GM15510 (cell line): ENCODE measurements around the gene SLC2A2.

Experiments
- POLR2A ChIP-seq: IDR thresholded peaks from 3 replicates; pipeline ENCODE4 v1.6.1; 2011; ENCODE audit warnings: borderline replicate concordance; ENCODE audit not compliant: insufficient read length; ENCODE audit errors: extremely low read depth

Gene SLC2A2

GRCh38 chr3:171011109-171011872 lies 15.2 kb downstream of the SLC2A2 start:
- TF ChIP-seq POLR2A, result no peak

- TF ChIP-seq POLR2A, result no peak
Measured at GRCh38 chr3:171007316-171007715, 19.2 kb downstream of the SLC2A2 start.

GRCh38 chr3:171005648-171006047 lies 20.9 kb downstream of the SLC2A2 start:
- TF ChIP-seq POLR2A, result no peak

GRCh38 chr3:171001957-171002694 lies 24.4 kb downstream of the SLC2A2 start:
- TF ChIP-seq POLR2A, result no peak

GRCh38 chr3:171001250-171001893 lies 25.1 kb downstream of the SLC2A2 start:
- no peak for TF ChIP-seq POLR2A

- TF ChIP-seq POLR2A, result no peak
Measured at GRCh38 chr3:171000281-171000680, 26.2 kb downstream of the SLC2A2 start.

GRCh38 chr3:170999737-171000242 lies 26.7 kb downstream of the SLC2A2 start:
- TF ChIP-seq POLR2A, result no peak

- no peak for TF ChIP-seq POLR2A
Measured at GRCh38 chr3:170997961-170998913, 28.3 kb downstream of the SLC2A2 start.

GRCh38 chr3:170992854-170993253 lies 33.7 kb downstream of the SLC2A2 start:
- TF ChIP-seq POLR2A, result no peak

GRCh38 chr3:170991664-170992063 lies 34.9 kb downstream of the SLC2A2 start:
- no peak for TF ChIP-seq POLR2A

GRCh38 chr3:170989100-170989648 lies 37.3 kb downstream of the SLC2A2 start:
- no peak for TF ChIP-seq POLR2A

GRCh38 chr3:170988378-170988777 lies 38.1 kb downstream of the SLC2A2 start:
- TF ChIP-seq POLR2A, result no peak

- no peak for TF ChIP-seq POLR2A
Measured at GRCh38 chr3:170985304-170985703, 41.2 kb downstream of the SLC2A2 start.

- no peak for TF ChIP-seq POLR2A
Measured at GRCh38 chr3:170982733-170983132, 43.8 kb downstream of the SLC2A2 start.
